ENCODE results near the gene TKTL1.

The TKTL1 gene

GRCh38 chrX:154355094-154355775 is 59.6 kb downstream of the TKTL1 start:
- Histone ChIP-seq H3K36me3 (ENCODE audit: insufficient read depth, low read length) (peaks cover 100% of the 10 kb centered on the region), H3K4me1 (ENCODE audit: control insufficient read depth, insufficient read depth, low read length) (peaks cover 4% of the 10 kb centered on the region), H3K4me2 (ENCODE audit: low read length) (no peak overlapping the region), H3K4me3 (ENCODE audit: low read length) (no peak overlapping the region), H3K9me3 (replicated peaks; ENCODE audit: low read length) (no peaks in the 10 kb centered on the region), H3K9ac (ENCODE audit: low read depth, low read length) (no peak overlapping the region), H3K27me3 (ENCODE audit: control insufficient read depth, insufficient read depth, low read length) (no peaks in the 10 kb centered on the region)

GRCh38 chrX:154355776-154356140 is 60.2 kb downstream of the TKTL1 start:
- Histone ChIP-seq H3K4me2 (ENCODE audit: low read length) (no peak overlapping the region), H3K36me3 (ENCODE audit: insufficient read depth, low read length) (peaks cover 99% of the 10 kb centered on the region), H3K4me3 (ENCODE audit: low read length) (no peak overlapping the region), H3K9me3 (replicated peaks; ENCODE audit: low read length) (no peaks in the 10 kb centered on the region), H3K27me3 (ENCODE audit: control insufficient read depth, insufficient read depth, low read length) (no peaks in the 10 kb centered on the region), H3K4me1 (ENCODE audit: control insufficient read depth, insufficient read depth, low read length) (peaks cover 4% of the 10 kb centered on the region), H3K9ac (ENCODE audit: low read depth, low read length) (no peak overlapping the region)

- Histone ChIP-seq H3K4me3 (ENCODE audit: low read length) (no peak overlapping the region), H3K4me1 (ENCODE audit: control insufficient read depth, insufficient read depth, low read length) (peaks cover 4% of the 10 kb centered on the region), H3K36me3 (ENCODE audit: insufficient read depth, low read length) (peaks cover 96% of the 10 kb centered on the region), H3K4me2 (ENCODE audit: low read length) (no peak overlapping the region), H3K27me3 (ENCODE audit: control insufficient read depth, insufficient read depth, low read length) (no peaks in the 10 kb centered on the region), H3K9me3 (replicated peaks; ENCODE audit: low read length) (no peaks in the 10 kb centered on the region), H3K9ac (ENCODE audit: low read depth, low read length) (no peak overlapping the region)
These were observed 61.0 kb downstream of the TKTL1 start for GRCh38 chrX:154356596-154356995.

GRCh38 chrX:154357205-154357604 is 61.6 kb downstream of the TKTL1 start:
- no peak overlapping the region for H3K4me2 ChIP-seq (ENCODE audit: low read length)
- H3K9ac ChIP-seq (ENCODE audit: low read depth, low read length) = no peak overlapping the region
- H3K4me1 ChIP-seq (ENCODE audit: control insufficient read depth, insufficient read depth, low read length) = peaks cover 4% of the 10 kb centered on the region
- no peaks in the 10 kb centered on the region for H3K27me3 ChIP-seq (ENCODE audit: control insufficient read depth, insufficient read depth, low read length)
- H3K4me3 ChIP-seq (ENCODE audit: low read length) = no peak overlapping the region
- H3K9me3 ChIP-seq (replicated peaks; ENCODE audit: low read length) = no peaks in the 10 kb centered on the region
- peaks cover 96% of the 10 kb centered on the region for H3K36me3 ChIP-seq (ENCODE audit: insufficient read depth, low read length)

- Histone ChIP-seq H3K4me3 (ENCODE audit: low read length) (no peak overlapping the region), H3K4me2 (ENCODE audit: low read length) (no peak overlapping the region), H3K27me3 (ENCODE audit: control insufficient read depth, insufficient read depth, low read length) (no peaks in the 10 kb centered on the region), H3K4me1 (ENCODE audit: control insufficient read depth, insufficient read depth, low read length) (peaks cover 4% of the 10 kb centered on the region), H3K9me3 (replicated peaks; ENCODE audit: low read length) (no peaks in the 10 kb centered on the region), H3K9ac (ENCODE audit: low read depth, low read length) (no peak overlapping the region), H3K36me3 (ENCODE audit: insufficient read depth, low read length) (peaks cover 96% of the 10 kb centered on the region)
These were observed 62.4 kb downstream of the TKTL1 start for GRCh38 chrX:154358011-154358410.

GRCh38 chrX:154358829-154359228 is 63.2 kb downstream of the TKTL1 start:
- no peak overlapping the region for H3K4me2 ChIP-seq (ENCODE audit: low read length)
- peaks cover 4% of the 10 kb centered on the region for H3K4me1 ChIP-seq (ENCODE audit: control insufficient read depth, insufficient read depth, low read length)
- peaks cover 91% of the 10 kb centered on the region for H3K36me3 ChIP-seq (ENCODE audit: insufficient read depth, low read length)
- no peak overlapping the region for H3K9ac ChIP-seq (ENCODE audit: low read depth, low read length)
- no peaks in the 10 kb centered on the region for H3K9me3 ChIP-seq (replicated peaks; ENCODE audit: low read length)
- H3K27me3 ChIP-seq (ENCODE audit: control insufficient read depth, insufficient read depth, low read length) = no peaks in the 10 kb centered on the region
- no peak overlapping the region for H3K4me3 ChIP-seq (ENCODE audit: low read length)

GRCh38 chrX:154359362-154360154 is 64.0 kb downstream of the TKTL1 start:
- H3K36me3 ChIP-seq (ENCODE audit: insufficient read depth, low read length) = peaks cover 91% of the 10 kb centered on the region
- H3K4me1 ChIP-seq (ENCODE audit: control insufficient read depth, insufficient read depth, low read length) = peaks cover 4% of the 10 kb centered on the region

GRCh38 chrX:154360155-154360713 is 64.6 kb downstream of the TKTL1 start:
- Histone ChIP-seq H3K9me3 (replicated peaks; ENCODE audit: low read length) (no peaks in the 10 kb centered on the region), H3K27me3 (ENCODE audit: control insufficient read depth, insufficient read depth, low read length) (no peaks in the 10 kb centered on the region), H3K4me2 (ENCODE audit: low read length) (no peak overlapping the region), H3K4me3 (ENCODE audit: low read length) (no peak overlapping the region), H3K36me3 (ENCODE audit: insufficient read depth, low read length) (peaks cover 91% of the 10 kb centered on the region), H3K9ac (ENCODE audit: low read depth, low read length) (no peak overlapping the region), H3K4me1 (ENCODE audit: control insufficient read depth, insufficient read depth, low read length) (peaks cover 7% of the 10 kb centered on the region)

More at GRCh38 chrX:154359362-154360154, 64.0 kb downstream of the TKTL1 start:
- H3K4me3 ChIP-seq (ENCODE audit: low read length) = no peak overlapping the region
- H3K27me3 ChIP-seq (ENCODE audit: control insufficient read depth, insufficient read depth, low read length) = no peaks in the 10 kb centered on the region
- H3K4me2 ChIP-seq (ENCODE audit: low read length) = no peak overlapping the region
- no peaks in the 10 kb centered on the region for H3K9me3 ChIP-seq (replicated peaks; ENCODE audit: low read length)
- H3K9ac ChIP-seq (ENCODE audit: low read depth, low read length) = no peak overlapping the region

- H3K4me3 ChIP-seq (ENCODE audit: low read length) = no peak overlapping the region
- H3K36me3 ChIP-seq (ENCODE audit: insufficient read depth, low read length) = peaks cover 91% of the 10 kb centered on the region
- no peak overlapping the region for H3K9ac ChIP-seq (ENCODE audit: low read depth, low read length)
- peaks cover 22% of the 10 kb centered on the region for H3K4me1 ChIP-seq (ENCODE audit: control insufficient read depth, insufficient read depth, low read length)
- no peak overlapping the region for H3K4me2 ChIP-seq (ENCODE audit: low read length)
- no peaks in the 10 kb centered on the region for H3K9me3 ChIP-seq (replicated peaks; ENCODE audit: low read length)
- no peaks in the 10 kb centered on the region for H3K27me3 ChIP-seq (ENCODE audit: control insufficient read depth, insufficient read depth, low read length)
These were observed 66.6 kb downstream of the TKTL1 start for GRCh38 chrX:154362085-154362742.

- no peak overlapping the region for H3K4me2 ChIP-seq (ENCODE audit: low read length)
- H3K36me3 ChIP-seq (ENCODE audit: insufficient read depth, low read length) = peaks cover 85% of the 10 kb centered on the region
- no peak overlapping the region for H3K9ac ChIP-seq (ENCODE audit: low read depth, low read length)
- H3K4me3 ChIP-seq (ENCODE audit: low read length) = no peak overlapping the region
- no peaks in the 10 kb centered on the region for H3K9me3 ChIP-seq (replicated peaks; ENCODE audit: low read length)
- H3K4me1 ChIP-seq (ENCODE audit: control insufficient read depth, insufficient read depth, low read length) = peaks cover 30% of the 10 kb centered on the region
- H3K27me3 ChIP-seq (ENCODE audit: control insufficient read depth, insufficient read depth, low read length) = no peaks in the 10 kb centered on the region
These were observed 68.3 kb downstream of the TKTL1 start for GRCh38 chrX:154363706-154364439.
